Activated naive CD4-positive, alpha-beta T cell treated with Interleukin-2 at 50 U/mL for 16 hours (primary cell): ENCODE measurements around the gene GALNT17.

ENCODE experiments used
- DNase-seq: peaks from one replicate; pipeline ENCODE4 v3.0.0-alpha.2; 2020

Gene GALNT17

GRCh38 chr7:71466448-71467145, 334.7 kb downstream of the GALNT17 start:
- DNase-seq, result no peak

GRCh38 chr7:71470326-71470725, 338.4 kb downstream of the GALNT17 start:
- no peak for DNase-seq

- no peak for DNase-seq
Measured at GRCh38 chr7:71470830-71471229, 338.9 kb downstream of the GALNT17 start.

GRCh38 chr7:71472962-71473361, 341.0 kb downstream of the GALNT17 start:
- no peak for DNase-seq

GRCh38 chr7:71473366-71473967, 341.5 kb downstream of the GALNT17 start:
- no peak for DNase-seq

GRCh38 chr7:71477441-71477840, 345.5 kb downstream of the GALNT17 start:
- no peak for DNase-seq

GRCh38 chr7:71479231-71479630, 347.3 kb downstream of the GALNT17 start:
- DNase-seq, result no peak

GRCh38 chr7:71480791-71481190, 348.8 kb downstream of the GALNT17 start:
- no peak for DNase-seq

GRCh38 chr7:71482284-71482683, 350.3 kb downstream of the GALNT17 start:
- no peak for DNase-seq

GRCh38 chr7:71484380-71484779, 352.4 kb downstream of the GALNT17 start:
- no peak for DNase-seq

GRCh38 chr7:71485586-71485985, 353.6 kb downstream of the GALNT17 start:
- no peak for DNase-seq

GRCh38 chr7:71486414-71486813, 354.5 kb downstream of the GALNT17 start:
- no peak for DNase-seq

- DNase-seq, result no peak
Measured at GRCh38 chr7:71486856-71487628, 355.1 kb downstream of the GALNT17 start.

- DNase-seq, result no peak
Measured at GRCh38 chr7:71488308-71488707, 356.4 kb downstream of the GALNT17 start.

- no peak for DNase-seq
Measured at GRCh38 chr7:71491336-71491735, 359.4 kb downstream of the GALNT17 start.

GRCh38 chr7:71495828-71496227, 363.9 kb downstream of the GALNT17 start:
- DNase-seq, result no peak

- no peak for DNase-seq
Measured at GRCh38 chr7:71497256-71497946, 365.5 kb downstream of the GALNT17 start.

- DNase-seq, result no peak
Measured at GRCh38 chr7:71498381-71498780, 366.4 kb downstream of the GALNT17 start.

- DNase-seq, result no peak
Measured at GRCh38 chr7:71504697-71505441, 372.9 kb downstream of the GALNT17 start.

- DNase-seq, result no peak
Measured at GRCh38 chr7:71506822-71507221, 374.9 kb downstream of the GALNT17 start.

GRCh38 chr7:71507680-71508602, 376.0 kb downstream of the GALNT17 start:
- DNase-seq, result no peak

- DNase-seq, result no peak
Measured at GRCh38 chr7:71509381-71509780, 377.4 kb downstream of the GALNT17 start.
